Brain microvascular endothelial cell (primary cell): Measurements from ENCODE around the gene FCHSD2.

Experiments used
- DNase-seq: peaks from one replicate; pipeline ENCODE4 v3.0.0-alpha.2; 2020
- H3K27ac ChIP-seq: fragments of 250-450 bp; sonication (Bioruptor Pico); 2 replicates; pipeline ENCODE4 v1.5.1; 2020; ENCODE audit warnings: mild to moderate bottlenecking, moderate library complexity
- H3K27me3 ChIP-seq: fragments of 250-450 bp; sonication (Bioruptor Pico); replicated peaks from 2 replicates; pipeline ENCODE4 v1.5.1; 2020; ENCODE audit warnings: mild to moderate bottlenecking
- H3K36me3 ChIP-seq: fragments of 250-450 bp; sonication (Bioruptor Pico); replicated peaks from 2 replicates; pipeline ENCODE4 v1.5.1; 2020; ENCODE audit warnings: mild to moderate bottlenecking
- H3K4me3 ChIP-seq: 2 replicates; pipeline ENCODE4 v1.5.1; 2011; ENCODE audit warnings: low read depth, mild to moderate bottlenecking, control low read depth, low read length, moderate library complexity
- in situ Hi-C: cut with HindIII; loops from 2 replicates; pipeline ENCODE4 v1.10.0; 2017; ENCODE audit warnings: low sequenced_read_pairs, low pct_ligation_motif_present
- TF ChIP-seq, protein P1 (sequence below): IDR thresholded peaks from 2 replicates; pipeline ENCODE4 v1.5.1; 2011; ENCODE audit warnings: low read depth, mild to moderate bottlenecking, moderate library complexity, low read length, control low read depth, inconsistent platforms; ENCODE audit errors: missing control alignments

Gene FCHSD2

DNA sequence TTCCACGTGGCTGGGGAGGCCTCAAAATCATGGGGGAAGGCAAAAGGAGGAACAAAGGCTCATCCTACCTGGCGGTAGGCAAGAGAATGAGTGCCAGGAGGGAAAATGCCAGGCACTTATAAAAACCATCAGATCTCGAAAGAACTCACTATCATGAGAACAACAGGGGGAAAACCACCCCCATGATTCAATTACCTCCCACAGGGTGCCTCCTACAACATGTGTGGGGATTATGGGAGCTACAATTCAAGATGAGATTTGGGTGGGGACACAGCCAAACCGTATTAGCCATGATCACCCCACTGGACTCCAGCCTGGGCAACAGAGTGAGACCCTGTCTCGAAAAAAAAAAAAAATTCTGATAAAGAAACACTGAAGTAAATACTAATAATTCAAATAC is 87.1 kb downstream of the FCHSD2 start:
- DNase-seq: no peak
- Histone ChIP-seq H3K4me3 (no peak overlapping the region), H3K36me3 (no peaks in the 10 kb centered on the region), H3K27me3 (no peaks in the 10 kb centered on the region), H3K27ac (no peak overlapping the region)
- TF ChIP-seq, protein P1, sequence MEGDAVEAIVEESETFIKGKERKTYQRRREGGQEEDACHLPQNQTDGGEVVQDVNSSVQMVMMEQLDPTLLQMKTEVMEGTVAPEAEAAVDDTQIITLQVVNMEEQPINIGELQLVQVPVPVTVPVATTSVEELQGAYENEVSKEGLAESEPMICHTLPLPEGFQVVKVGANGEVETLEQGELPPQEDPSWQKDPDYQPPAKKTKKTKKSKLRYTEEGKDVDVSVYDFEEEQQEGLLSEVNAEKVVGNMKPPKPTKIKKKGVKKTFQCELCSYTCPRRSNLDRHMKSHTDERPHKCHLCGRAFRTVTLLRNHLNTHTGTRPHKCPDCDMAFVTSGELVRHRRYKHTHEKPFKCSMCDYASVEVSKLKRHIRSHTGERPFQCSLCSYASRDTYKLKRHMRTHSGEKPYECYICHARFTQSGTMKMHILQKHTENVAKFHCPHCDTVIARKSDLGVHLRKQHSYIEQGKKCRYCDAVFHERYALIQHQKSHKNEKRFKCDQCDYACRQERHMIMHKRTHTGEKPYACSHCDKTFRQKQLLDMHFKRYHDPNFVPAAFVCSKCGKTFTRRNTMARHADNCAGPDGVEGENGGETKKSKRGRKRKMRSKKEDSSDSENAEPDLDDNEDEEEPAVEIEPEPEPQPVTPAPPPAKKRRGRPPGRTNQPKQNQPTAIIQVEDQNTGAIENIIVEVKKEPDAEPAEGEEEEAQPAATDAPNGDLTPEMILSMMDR: no peak
- in situ Hi-C loops: no loop called here

DNA sequence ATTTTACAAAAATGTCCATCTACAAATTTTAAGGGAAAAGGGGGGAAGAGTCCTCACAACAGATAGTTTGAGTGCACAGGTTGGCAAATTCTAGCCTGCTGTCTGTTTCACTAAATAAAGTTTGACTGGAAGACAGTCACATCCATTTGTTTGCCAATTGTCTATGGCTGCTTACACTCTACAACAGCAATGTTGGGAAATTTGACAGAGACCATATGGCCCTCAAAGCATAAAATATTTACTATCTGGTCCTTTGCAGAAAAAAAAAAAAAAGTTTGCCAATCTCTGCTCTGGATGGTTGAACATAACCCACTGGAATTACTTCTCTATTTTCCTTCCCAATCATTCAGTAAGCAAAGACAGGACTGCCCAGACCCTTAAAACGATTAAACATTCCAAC is 88.2 kb downstream of the FCHSD2 start:
- H3K4me3 ChIP-seq: no peak overlapping the region
- DNase-seq: no peak
- H3K36me3 ChIP-seq: no peaks in the 10 kb centered on the region
- H3K27me3 ChIP-seq: no peaks in the 10 kb centered on the region
- in situ Hi-C loops: no loop called here
- H3K27ac ChIP-seq: no peak overlapping the region
- TF ChIP-seq, protein P1: no peak

DNA sequence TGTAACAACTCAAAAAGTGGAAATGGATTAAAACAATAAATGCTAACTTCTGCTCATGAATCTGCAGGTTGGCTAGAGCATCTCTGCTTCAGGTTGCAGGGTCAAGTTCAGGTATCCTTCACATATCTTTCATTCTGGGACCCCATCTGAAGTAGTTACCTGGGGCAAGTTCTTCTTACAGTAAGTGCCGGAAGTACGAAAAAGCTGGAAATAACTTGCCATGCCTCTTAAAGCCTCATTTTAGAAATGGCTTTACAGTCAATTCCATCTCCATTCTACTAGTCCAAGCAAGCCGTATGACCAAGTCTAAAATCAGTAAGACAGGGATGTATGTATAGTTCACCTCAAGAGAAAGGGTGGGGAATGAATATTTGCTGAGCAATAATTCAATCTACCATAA is 93.7 kb downstream of the FCHSD2 start:
- Histone ChIP-seq H3K27ac (no peak overlapping the region), H3K4me3 (no peak overlapping the region), H3K27me3 (no peaks in the 10 kb centered on the region), H3K36me3 (no peaks in the 10 kb centered on the region)
- no peak for DNase-seq
- in situ Hi-C loops: no loop called here
- TF ChIP-seq, protein P1: no peak

- Histone ChIP-seq H3K36me3 (no peaks in the 10 kb centered on the region), H3K4me3 (no peak overlapping the region), H3K27me3 (no peaks in the 10 kb centered on the region), H3K27ac (no peak overlapping the region)
- in situ Hi-C loops: no loop called here
- TF ChIP-seq, protein P1: no peak
- DNase-seq: no peak
These were observed 94.2 kb downstream of the FCHSD2 start for GRCh38 chr11:73047773-73048371.

- in situ Hi-C loops: no loop called here
- Histone ChIP-seq H3K4me3 (no peak overlapping the region), H3K27me3 (no peaks in the 10 kb centered on the region), H3K36me3 (no peaks in the 10 kb centered on the region), H3K27ac (no peak overlapping the region)
- DNase-seq: no peak
- TF ChIP-seq, protein P1: no peak
These were observed 102.1 kb downstream of the FCHSD2 start for GRCh38 chr11:73040046-73040445.

DNA sequence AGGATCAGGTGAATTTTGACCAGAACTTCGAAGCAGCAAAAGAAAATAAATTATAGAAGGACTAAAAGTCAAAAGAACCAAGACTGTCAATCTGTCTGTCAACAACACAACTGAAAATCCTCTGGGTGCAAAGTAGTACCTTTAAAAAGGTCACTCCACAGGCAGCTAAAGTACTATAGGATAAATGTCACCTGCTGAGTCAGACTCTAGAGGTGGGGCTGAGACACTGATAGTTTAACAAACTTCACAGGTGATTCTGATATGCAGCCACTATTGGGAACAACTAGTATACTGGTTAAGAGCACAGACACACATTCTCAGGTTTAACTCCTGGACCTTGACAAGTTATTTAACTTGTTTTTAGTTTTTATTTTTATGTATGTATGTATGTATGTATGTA is 107.3 kb downstream of the FCHSD2 start:
- TF ChIP-seq, protein P1: no peak
- in situ Hi-C loops: no loop called here
- DNase-seq: no peak
- Histone ChIP-seq H3K27me3 (no peaks in the 10 kb centered on the region), H3K4me3 (no peak overlapping the region), H3K27ac (no peak overlapping the region), H3K36me3 (no peaks in the 10 kb centered on the region)
